Spinal cord (tissue), 10 donors: Measurements from ENCODE around the gene CRIP2. TPM values are rescaled to one million over a fixed set of nuclear protein-coding genes. Genes with fewer than 3 reads are reported as not detected.

Source experiments
- DNase-seq, 6 donors: peaks; one replicate each; pipeline versions ENCODE4 v3.0.0 to v3.0.0-alpha.2; 2013 to 2015; ENCODE audit warnings: low spot score in 6 of 6, low read depth in 4 of 6
- H3K27ac ChIP-seq: one replicate; pipeline ENCODE4 v1.5.1; 2013; ENCODE audit warnings: low read depth, low read length, control low read depth
- H3K27me3 ChIP-seq: one replicate; pipeline ENCODE4 v1.6.1; 2013; ENCODE audit warnings: low read length; ENCODE audit not compliant: control insufficient read depth, insufficient read depth
- H3K36me3 ChIP-seq: one replicate; pipeline ENCODE4 v1.6.1; 2013; ENCODE audit warnings: low read length; ENCODE audit not compliant: control insufficient read depth, insufficient read depth
- H3K4me1 ChIP-seq: one replicate; pipeline ENCODE4 v1.6.1; 2013; ENCODE audit warnings: low read length; ENCODE audit not compliant: control insufficient read depth, insufficient read depth
- H3K4me3 ChIP-seq: one replicate; pipeline ENCODE4 v1.5.1; 2013; ENCODE audit warnings: low read depth, low read length, control low read depth
- H3K9me3 ChIP-seq: one replicate; pipeline ENCODE4 v1.6.1; 2013; ENCODE audit warnings: low read length; ENCODE audit not compliant: control insufficient read depth, insufficient read depth
- WGBS: methylation state at CpG from one replicate; pipeline ENCODE4 v1.1.5; 2013; ENCODE audit warnings: missing lambda C conversion rate; ENCODE audit not compliant: insufficient coverage; 5-methylcytosine and 5-hydroxymethylcytosine counted together
- polyA plus RNA-seq, 2 donors: library from polyadenylated mRNA; unstranded; fragments of 120-200 nt; gene quantifications; one replicate each; pipeline ENCODE4 v1.2.1, GENCODE V29; 2013; ENCODE audit not compliant: insufficient read length in 2 of 2
- total RNA-seq, 2 donors: library from RNA; depleted of rRNA in 1 of 2; stranded (reverse); fragments of 120-200 nt in 1 of 2; fragments of >200 nt in 1 of 2; gene quantifications; one replicate each; pipeline versions ENCODE4 v1.2.3 to v1.2.4, GENCODE V29; 2013 to 2014
- donor health status: healthy.

CRIP2 gene
- total and polyA plus RNA-seq, 4 donors, result 59.0 to 334 (median 209) TPM

DNA sequence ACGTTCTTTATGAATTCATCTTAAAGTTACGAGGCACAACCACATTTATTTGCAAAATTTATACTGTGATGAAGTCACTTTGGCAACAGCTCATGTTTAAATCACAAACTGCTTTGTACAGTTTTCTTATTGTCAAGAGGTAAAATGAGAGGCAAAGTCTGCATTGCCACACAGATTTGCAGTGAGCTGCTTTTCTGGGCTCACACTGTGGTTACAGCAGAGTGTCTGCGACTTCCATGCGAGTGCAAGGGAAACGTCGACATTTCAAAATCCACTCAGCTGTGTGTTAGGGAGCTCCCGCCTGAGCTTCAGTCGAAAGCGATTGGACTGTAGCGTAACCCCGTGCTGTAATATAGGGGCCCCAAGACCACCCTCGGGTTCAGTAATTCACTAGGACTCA, 42.0 kb upstream of the CRIP2 start:
- Histone ChIP-seq H3K27me3 (no peaks in the 10 kb centered on the region), H3K27ac (no peak overlapping the region), H3K36me3 (peaks cover 25% of the 10 kb centered on the region), H3K9me3 (no peaks in the 10 kb centered on the region), H3K4me1 (no peaks in the 10 kb centered on the region), H3K4me3 (no peak overlapping the region)
- 90% methylated on average over 10 of the region's 12 CpGs for WGBS
- no peak for DNase-seq

DNA sequence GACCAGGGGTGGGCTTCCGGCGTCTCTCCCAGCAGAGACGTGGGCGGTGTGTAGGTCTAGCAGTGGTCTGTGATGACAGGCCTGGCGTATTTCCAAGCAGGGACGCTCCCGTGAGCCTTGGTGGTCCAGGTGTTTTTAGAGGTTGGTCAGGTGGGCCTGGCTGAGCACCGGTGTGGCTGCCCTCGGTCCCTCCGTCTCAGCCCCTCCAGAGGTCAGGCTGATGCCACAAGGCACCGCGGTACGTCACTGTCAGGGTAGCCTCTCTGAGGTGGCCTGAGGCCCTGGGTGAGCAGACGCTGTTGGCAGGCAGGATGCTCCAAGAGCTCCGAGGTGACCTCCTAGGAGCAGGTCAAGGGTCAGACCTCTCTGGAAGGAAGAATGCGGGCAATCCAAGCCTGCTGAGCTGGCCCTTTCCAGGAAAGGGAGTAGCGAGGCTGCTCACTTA, 41.4 kb upstream of the CRIP2 start:
- Histone ChIP-seq H3K27ac (no peak overlapping the region), H3K4me3 (no peak overlapping the region), H3K9me3 (no peaks in the 10 kb centered on the region), H3K36me3 (peaks cover 30% of the 10 kb centered on the region), H3K27me3 (no peaks in the 10 kb centered on the region), H3K4me1 (no peaks in the 10 kb centered on the region)
- WGBS, result 90% methylated on average over 16 of the region's 17 CpGs
- DNase-seq, result no peak

DNA sequence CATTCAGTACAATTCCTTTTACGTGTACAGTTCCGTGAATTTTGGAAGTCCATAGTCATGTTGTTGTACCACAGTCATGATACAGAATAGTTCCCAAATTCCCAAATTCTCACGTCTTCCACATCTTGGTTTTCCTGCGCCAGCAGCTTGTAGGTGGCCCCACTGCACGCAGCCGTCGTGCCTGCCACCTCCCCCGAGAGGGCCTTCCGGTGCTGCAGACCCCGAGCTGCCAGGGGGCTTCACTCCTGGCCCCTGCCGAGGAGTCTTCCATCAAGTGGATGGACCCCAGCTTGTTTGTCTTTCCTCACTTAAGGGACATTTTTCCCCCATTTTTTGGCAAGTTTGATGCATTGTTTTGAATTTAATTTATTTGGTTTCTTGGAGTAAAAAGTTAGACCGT, 38.2 kb upstream of the CRIP2 start:
- 92% methylated on average over 12 of the region's 12 CpGs for WGBS

DNA sequence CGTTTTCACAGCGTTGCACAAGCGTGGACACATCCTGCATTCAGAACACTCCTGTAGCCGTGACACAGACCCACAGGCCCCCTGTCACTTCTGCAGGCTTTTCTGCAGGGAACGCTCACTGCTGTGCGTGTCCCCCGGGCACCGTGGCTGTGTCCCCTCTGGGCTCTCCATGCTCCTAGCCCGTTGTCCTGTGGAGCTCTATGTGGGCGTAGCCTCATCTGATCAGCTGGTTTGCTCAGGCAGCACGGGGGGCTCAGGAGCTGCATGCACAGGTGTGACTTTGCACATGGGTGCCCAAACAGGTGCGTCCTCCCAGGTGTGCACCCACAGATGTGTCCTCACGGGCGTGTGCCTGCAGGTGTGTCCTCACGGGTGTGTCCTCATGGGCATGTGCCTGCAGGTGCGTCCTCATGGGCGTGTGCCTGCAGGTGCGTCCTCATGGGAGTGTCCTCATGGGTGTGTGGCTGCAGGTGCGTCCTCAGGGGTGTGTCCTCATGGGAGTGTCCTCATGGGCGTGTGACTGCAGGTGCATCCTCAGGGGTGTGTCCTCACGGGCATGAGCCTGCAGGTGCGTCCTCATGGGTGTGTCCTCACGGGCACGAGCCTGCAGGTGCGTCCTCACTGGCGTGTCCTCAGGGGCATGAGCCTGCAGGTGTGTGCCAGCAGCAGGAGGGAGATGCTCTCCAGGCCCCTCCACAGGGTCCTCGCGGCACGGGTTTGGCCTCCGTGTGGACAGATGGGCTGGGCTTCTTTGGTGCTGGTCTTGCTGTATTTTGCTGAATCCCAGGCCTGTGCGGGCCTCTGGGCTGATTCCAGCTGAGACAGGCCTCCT, 37.5 kb upstream of the CRIP2 start:
- peaks cover 54% of the 10 kb centered on the region for H3K36me3 ChIP-seq
- H3K27ac ChIP-seq, result no peak overlapping the region
- H3K27me3 ChIP-seq, result no peaks in the 10 kb centered on the region
- H3K9me3 ChIP-seq, result no peaks in the 10 kb centered on the region
- 92% methylated on average over 31 of the region's 31 CpGs for WGBS
- H3K4me1 ChIP-seq, result no peaks in the 10 kb centered on the region
- no peak for DNase-seq
- H3K4me3 ChIP-seq, result no peak overlapping the region

More for the DNA sequence above, 38.2 kb upstream of the CRIP2 start:
- Histone ChIP-seq H3K27ac (no peak overlapping the region), H3K4me3 (no peak overlapping the region), H3K4me1 (no peaks in the 10 kb centered on the region), H3K9me3 (no peaks in the 10 kb centered on the region), H3K36me3 (peaks cover 57% of the 10 kb centered on the region), H3K27me3 (no peaks in the 10 kb centered on the region)
- DNase-seq, result no peak

DNA sequence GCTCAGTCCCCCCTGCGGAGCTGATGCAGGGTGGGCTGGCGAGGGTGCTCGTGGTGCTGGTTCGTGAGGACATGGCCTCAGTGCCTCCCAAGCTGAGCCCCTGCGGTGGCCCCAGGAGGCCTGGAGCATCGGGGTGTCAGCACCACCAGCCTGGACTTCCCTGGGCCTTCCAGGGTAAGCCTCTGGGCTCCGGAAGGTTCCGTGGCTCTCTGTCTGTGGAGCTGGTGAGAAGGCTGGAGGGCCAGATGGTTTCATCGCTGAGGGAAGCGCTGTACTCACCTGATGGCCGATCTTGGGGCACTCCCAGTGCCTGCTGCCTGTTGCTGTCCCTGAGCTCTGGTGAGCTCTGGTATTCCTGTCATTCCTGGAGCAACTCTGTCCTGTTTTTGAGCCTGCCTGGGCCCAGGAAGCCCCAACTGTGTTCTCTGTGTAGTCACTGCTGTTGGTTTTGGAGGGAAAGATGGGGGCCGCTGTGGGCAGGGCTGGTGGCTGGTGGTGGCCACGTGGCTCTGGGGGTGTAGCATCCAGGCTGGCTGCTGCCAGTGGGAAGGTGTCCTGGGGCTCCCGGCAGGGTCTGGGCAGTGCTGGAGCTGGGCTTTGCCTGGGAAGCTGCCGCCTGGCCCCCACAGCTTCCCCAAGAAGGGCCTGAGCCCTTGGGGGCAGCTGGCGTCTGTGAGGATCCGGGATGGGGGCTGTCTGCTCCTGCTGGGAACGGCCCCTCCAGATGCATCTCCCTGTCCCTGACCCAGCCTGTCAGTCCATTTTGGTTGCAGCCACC, 36.7 kb upstream of the CRIP2 start:
- H3K4me1 ChIP-seq, result no peaks in the 10 kb centered on the region
- WGBS, result 95% methylated on average over 18 of the region's 18 CpGs
- no peaks in the 10 kb centered on the region for H3K9me3 ChIP-seq
- H3K27me3 ChIP-seq, result no peaks in the 10 kb centered on the region
- H3K4me3 ChIP-seq, result no peak overlapping the region
- no peak for DNase-seq
- H3K36me3 ChIP-seq, result peaks cover 61% of the 10 kb centered on the region
- H3K27ac ChIP-seq, result no peak overlapping the region

DNA sequence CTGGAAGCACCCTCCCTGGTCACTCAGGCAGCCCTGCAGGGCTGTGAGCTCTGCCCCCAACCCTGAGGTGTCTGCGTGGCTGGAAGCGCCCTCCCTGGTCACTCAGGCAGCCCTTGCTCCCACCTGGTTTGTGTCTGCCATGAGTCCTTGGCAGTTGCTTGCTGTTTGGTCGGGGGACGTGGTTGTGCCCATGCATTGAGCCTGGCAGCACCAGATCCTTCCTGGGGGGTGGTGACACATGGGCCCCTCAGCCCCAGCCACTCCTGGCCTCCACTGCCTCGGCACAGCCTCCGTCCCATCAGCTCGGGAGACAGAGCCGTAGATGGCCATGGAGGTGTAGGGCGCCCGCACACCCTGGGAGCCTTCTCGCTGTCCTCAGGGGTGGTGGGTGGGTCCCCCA, 35.4 kb upstream of the CRIP2 start:
- DNase-seq, result no peak
- no peaks in the 10 kb centered on the region for H3K4me1 ChIP-seq
- no peak overlapping the region for H3K4me3 ChIP-seq
- no peaks in the 10 kb centered on the region for H3K27me3 ChIP-seq
- H3K27ac ChIP-seq, result no peak overlapping the region
- H3K9me3 ChIP-seq, result no peaks in the 10 kb centered on the region
- peaks cover 61% of the 10 kb centered on the region for H3K36me3 ChIP-seq
- 98% methylated on average over 9 of the region's 11 CpGs for WGBS

DNA sequence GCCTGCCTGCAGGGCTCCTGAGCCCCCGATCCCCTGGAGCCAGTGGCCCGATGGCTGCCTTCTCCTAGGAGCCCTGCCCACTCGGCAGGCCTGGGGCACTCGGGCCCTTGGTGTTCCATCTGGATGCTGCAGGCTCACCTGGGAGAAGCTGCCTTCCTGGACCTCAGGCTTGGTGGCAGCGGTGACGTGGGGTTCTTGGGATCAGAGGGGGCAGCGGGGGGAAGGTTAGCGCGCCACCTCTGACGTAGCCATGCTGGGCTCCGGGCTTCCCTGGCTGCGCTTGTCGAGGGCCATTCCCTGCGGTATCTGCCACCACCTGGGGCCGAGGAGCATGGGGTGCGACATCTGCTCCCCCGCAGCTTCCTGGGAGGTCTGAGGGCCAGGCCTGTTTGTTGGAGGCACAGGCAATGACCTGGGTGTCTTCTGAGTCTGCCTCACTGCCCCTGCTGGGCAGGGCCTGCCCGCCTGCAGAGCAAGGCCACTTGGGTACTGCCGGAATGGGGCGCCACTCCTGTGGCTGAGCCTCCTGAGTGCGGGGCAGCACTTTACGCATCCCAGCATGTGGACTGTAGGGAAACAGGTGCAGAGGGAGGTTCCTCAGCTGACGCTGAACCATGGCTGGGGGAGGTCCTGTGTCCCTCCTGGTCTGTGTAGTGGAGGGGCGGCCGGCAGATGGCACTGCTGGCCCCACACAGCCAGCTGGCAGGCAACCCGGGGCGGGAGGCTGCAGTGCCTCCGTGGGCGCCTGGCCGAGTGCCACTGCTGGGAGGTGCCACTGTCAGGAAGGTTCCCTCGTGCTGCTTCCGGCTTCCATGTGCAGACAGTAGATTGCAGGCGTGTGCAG, 34.7 kb upstream of the CRIP2 start:
- 93% methylated on average over 33 of the region's 33 CpGs for WGBS
- H3K27ac ChIP-seq, result no peak overlapping the region
- H3K36me3 ChIP-seq, result peaks cover 64% of the 10 kb centered on the region
- H3K4me3 ChIP-seq, result no peak overlapping the region
- no peaks in the 10 kb centered on the region for H3K4me1 ChIP-seq
- no peaks in the 10 kb centered on the region for H3K27me3 ChIP-seq
- DNase-seq, result no peak
- H3K9me3 ChIP-seq, result no peaks in the 10 kb centered on the region

DNA sequence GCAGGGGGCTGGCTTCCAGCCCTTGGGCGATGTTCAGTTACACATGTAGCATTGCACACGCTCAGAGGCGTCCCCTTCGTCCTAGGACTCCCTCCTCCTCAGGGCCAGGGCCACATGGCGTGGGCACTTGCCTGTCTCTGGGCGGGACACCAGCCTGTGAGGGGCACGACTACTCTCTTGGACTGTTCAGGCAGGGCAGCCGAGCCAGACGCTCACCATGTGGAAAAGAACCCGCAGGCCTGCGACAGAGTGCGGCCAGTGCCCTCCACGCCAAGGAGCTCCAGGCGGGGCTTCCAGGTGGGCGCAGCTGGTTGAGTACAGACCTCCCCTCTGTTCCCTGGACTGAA, 34.1 kb upstream of the CRIP2 start:
- WGBS, result 95% methylated on average over 15 of the region's 15 CpGs
- no peak for DNase-seq

DNA sequence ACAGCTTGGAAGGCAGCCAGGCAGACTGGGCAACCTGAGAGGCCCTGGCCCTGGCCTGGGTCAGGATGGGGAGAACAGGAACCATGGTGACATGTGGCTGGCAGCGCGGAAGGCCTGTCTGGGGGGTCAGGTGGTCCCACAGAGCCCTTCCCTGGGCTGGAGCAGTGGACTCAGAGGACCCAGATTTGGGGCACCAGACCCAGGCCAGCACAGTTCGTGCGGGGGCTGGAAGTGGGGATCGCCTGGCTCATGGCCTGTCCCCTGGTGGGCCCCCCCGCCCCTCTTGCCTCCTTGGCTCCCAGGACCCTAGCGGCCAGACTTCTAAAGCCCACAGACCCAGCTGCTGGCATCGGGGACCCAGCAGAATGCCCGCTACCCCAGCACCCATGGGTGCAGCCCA, 33.6 kb upstream of the CRIP2 start:
- Histone ChIP-seq H3K36me3 (peaks cover 74% of the 10 kb centered on the region), H3K4me3 (no peak overlapping the region), H3K9me3 (no peaks in the 10 kb centered on the region), H3K4me1 (no peaks in the 10 kb centered on the region), H3K27ac (no peak overlapping the region), H3K27me3 (no peaks in the 10 kb centered on the region)
- DNase-seq, result no peak
- WGBS, result 94% methylated on average over 9 of the region's 9 CpGs

More for the DNA sequence above, 34.1 kb upstream of the CRIP2 start:
- Histone ChIP-seq H3K9me3 (no peaks in the 10 kb centered on the region), H3K4me1 (no peaks in the 10 kb centered on the region), H3K27ac (no peak overlapping the region), H3K4me3 (no peak overlapping the region), H3K36me3 (peaks cover 70% of the 10 kb centered on the region), H3K27me3 (no peaks in the 10 kb centered on the region)
